ENCODE measurements around the gene ZNF91. TPM values are rescaled to one million over a fixed set of nuclear protein-coding genes. Genes with fewer than 3 reads are reported as not detected.
"Not testable (repeated sequence)": the region's sequence is repeated elsewhere in the genome, so short reads cannot be mapped to it uniquely, and the experiment has no call there.

Gene ZNF91
- total RNA-seq, 1 experiment from 2014 or later, result 43.5 TPM

GRCh38 chr19:23321953-23322549 is 73.2 kb downstream of the ZNF91 start:
- H3K36me3 Mint-ChIP-seq (ENCODE audit: insufficient read depth in 1 of 3, low read depth in 3 of 3), result peaks cover 15 to 27% (median 23%) of the 10 kb centered on the region in 3 experiments
- no peak overlapping the region for H4K5ac ChIP-seq (ENCODE audit: insufficient read length, low read depth, low read length)
- no peak overlapping the region for H3T11ph ChIP-seq (ENCODE audit: low read length)
- no peaks in the 10 kb centered on the region for H3K23me2 ChIP-seq (ENCODE audit: insufficient read length, low read depth, low read length, poor library complexity, severe bottlenecking)
- no peaks in the 10 kb centered on the region for H3K79me2 ChIP-seq (ENCODE audit: insufficient read depth, low read length)
- no peak overlapping the region for H3K18ac ChIP-seq (ENCODE audit: insufficient read length, low read depth, low read length)
- no peaks in the 10 kb centered on the region for H3K4me1 Mint-ChIP-seq
- H3K27ac Mint-ChIP-seq, result no peak overlapping the region
- no peak overlapping the region for H2BK15ac ChIP-seq (ENCODE audit: low read depth, low read length)
- no peak overlapping the region for H2BK120ac ChIP-seq (ENCODE audit: low read depth, low read length, poor library complexity, severe bottlenecking)
- H2AFZ ChIP-seq (ENCODE audit: low read length), result no peak overlapping the region
- no peak overlapping the region for H4K91ac ChIP-seq (ENCODE audit: insufficient read length, low read depth, low read length)
- H3K4me2 ChIP-seq (ENCODE audit: insufficient read depth, insufficient read length, low read length), result no peak overlapping the region
- no peaks in the 10 kb centered on the region for H3K27me3 ChIP-seq (ENCODE audit: insufficient read depth, low read length)
- H2BK20ac ChIP-seq (ENCODE audit: low read depth, low read length, poor library complexity, severe bottlenecking), result no peak overlapping the region
- no peaks in the 10 kb centered on the region for H3K79me1 ChIP-seq (ENCODE audit: insufficient read depth, low read depth, low read length, poor library complexity, severe bottlenecking)
- H2BK12ac ChIP-seq (ENCODE audit: insufficient read length, low read depth, low read length), result no peak overlapping the region
- no peak for TF ChIP-seq CTCF (conservative IDR thresholded peaks at IDR 0.05)
- H3K9ac ChIP-seq (ENCODE audit: extremely low read depth, insufficient read length, low read length), result no peak overlapping the region
- no peak overlapping the region for H3K27ac ChIP-seq (ENCODE audit: insufficient read length, low read depth, low read length)
- DNase-seq, result no peak
- H4K8ac ChIP-seq (replicated peaks; ENCODE audit: insufficient read length, low read depth, low read length), result no peak overlapping the region
- no CpG with 5 or more reads among the region's 4 CpGs for WGBS (ENCODE audit: extremely low coverage, insufficient read length, low lambda C conversion rate)
- no peak overlapping the region for H2AK5ac ChIP-seq (ENCODE audit: insufficient read length, low read length)
- no peaks in the 10 kb centered on the region for H3K4me1 ChIP-seq (ENCODE audit: insufficient read depth, low read length)
- H2BK5ac ChIP-seq (ENCODE audit: insufficient read length, low read length), result no peak overlapping the region
- no peak overlapping the region for H3K4ac ChIP-seq (ENCODE audit: low read depth, low read length)
- H3K14ac ChIP-seq (ENCODE audit: insufficient read depth, low read length), result no peak overlapping the region
- no peak overlapping the region; a peak in 1 of 5 replicates for H3K4me3 Mint-ChIP-seq
- H3K56ac ChIP-seq (ENCODE audit: insufficient read length, low read depth, low read length), result no peak overlapping the region
- peaks cover 16% of the 10 kb centered on the region for H3K9me3 ChIP-seq (ENCODE audit: control insufficient read depth, low read depth, low read length)
- peaks cover 82 to 85% of the 10 kb centered on the region in 2 experiments for H3K9me3 Mint-ChIP-seq
- no peak overlapping the region for H3K23ac ChIP-seq (ENCODE audit: insufficient read length, low read depth, low read length)
- H3K27me3 Mint-ChIP-seq (ENCODE audit: low read depth), result peaks cover 4% of the 10 kb centered on the region
- no peaks in the 10 kb centered on the region for H4K20me1 ChIP-seq (ENCODE audit: control insufficient read depth, insufficient read depth, insufficient read length)

- peaks cover 18% of the 10 kb centered on the region for H3K9me3 ChIP-seq (ENCODE audit: control insufficient read depth, low read depth, low read length)
- not testable (repeated sequence) for H2AFZ ChIP-seq (ENCODE audit: low read length); H3K27me3 ChIP-seq (ENCODE audit: insufficient read depth, low read length); H2BK15ac ChIP-seq (ENCODE audit: low read depth, low read length); H2BK5ac ChIP-seq (ENCODE audit: insufficient read length, low read length); H3T11ph ChIP-seq (ENCODE audit: low read length); H2AK5ac ChIP-seq (ENCODE audit: insufficient read length, low read length); H2BK20ac ChIP-seq (ENCODE audit: low read depth, low read length, poor library complexity, severe bottlenecking); H3K4me2 ChIP-seq (ENCODE audit: insufficient read depth, insufficient read length, low read length); H3K27ac ChIP-seq (ENCODE audit: insufficient read length, low read depth, low read length); H3K27me3 Mint-ChIP-seq (ENCODE audit: low read depth); H4K5ac ChIP-seq (ENCODE audit: insufficient read length, low read depth, low read length); H3K9ac ChIP-seq (ENCODE audit: extremely low read depth, insufficient read length, low read length); H2BK12ac ChIP-seq (ENCODE audit: insufficient read length, low read depth, low read length); H3K27ac Mint-ChIP-seq; H3K23me2 ChIP-seq (ENCODE audit: insufficient read length, low read depth, low read length, poor library complexity, severe bottlenecking); H2BK120ac ChIP-seq (ENCODE audit: low read depth, low read length, poor library complexity, severe bottlenecking); H3K4me1 Mint-ChIP-seq; H4K91ac ChIP-seq (ENCODE audit: insufficient read length, low read depth, low read length); H3K56ac ChIP-seq (ENCODE audit: insufficient read length, low read depth, low read length); H3K14ac ChIP-seq (ENCODE audit: insufficient read depth, low read length); H3K4me1 ChIP-seq (ENCODE audit: insufficient read depth, low read length); H4K20me1 ChIP-seq (ENCODE audit: control insufficient read depth, insufficient read depth, insufficient read length); H4K8ac ChIP-seq (replicated peaks; ENCODE audit: insufficient read length, low read depth, low read length); H3K79me1 ChIP-seq (ENCODE audit: insufficient read depth, low read depth, low read length, poor library complexity, severe bottlenecking); H3K18ac ChIP-seq (ENCODE audit: insufficient read length, low read depth, low read length); H3K79me2 ChIP-seq (ENCODE audit: insufficient read depth, low read length); H3K4ac ChIP-seq (ENCODE audit: low read depth, low read length); H3K23ac ChIP-seq (ENCODE audit: insufficient read length, low read depth, low read length); H3K4me3 Mint-ChIP-seq; DNase-seq
- peaks cover 87 to 89% of the 10 kb centered on the region in 2 experiments for H3K9me3 Mint-ChIP-seq
- peaks cover 15 to 27% (median 23%) of the 10 kb centered on the region in 3 experiments for H3K36me3 Mint-ChIP-seq (ENCODE audit: insufficient read depth in 1 of 3, low read depth in 3 of 3)
Observed at GRCh38 chr19:23321403-23321802, 73.9 kb downstream of the ZNF91 start.

All from H9 (cell line).